GM18868 (cell line): ENCODE results near the gene PTPRJ.
"Not testable (repeated sequence)": the region's sequence is repeated elsewhere in the genome, so short reads cannot be mapped to it uniquely, and the experiment has no call there.

ENCODE experiments used
- ATAC-seq: cut with Tn5 transposase; IDR thresholded peaks from one replicate; pipeline ENCODE4 v1.9.1; 2021; ENCODE audit warnings: mild to moderate bottlenecking, moderate library complexity; ENCODE audit not compliant: unreplicated experiment

The PTPRJ gene

DNA sequence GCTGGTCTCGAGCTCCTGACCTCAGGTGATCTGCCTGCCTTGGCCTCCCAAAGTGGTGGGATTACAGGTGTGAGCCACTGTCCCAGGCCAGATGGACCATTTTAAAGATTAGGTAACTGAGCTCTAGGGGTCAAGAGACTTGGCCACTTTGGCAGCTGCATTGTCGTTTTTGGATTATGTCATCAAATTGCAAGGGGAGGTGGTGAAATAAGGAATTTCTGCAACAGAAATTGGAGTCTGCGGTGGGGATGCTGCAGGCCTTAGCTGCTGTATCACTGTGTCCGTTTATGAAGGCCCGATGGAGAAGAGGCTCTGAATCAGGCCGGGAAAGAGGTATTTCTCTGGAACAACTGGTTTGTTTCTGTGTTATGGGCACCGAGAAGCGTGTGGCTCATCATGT is 34.6 kb downstream of the PTPRJ start:
- ATAC-seq: no peak

DNA sequence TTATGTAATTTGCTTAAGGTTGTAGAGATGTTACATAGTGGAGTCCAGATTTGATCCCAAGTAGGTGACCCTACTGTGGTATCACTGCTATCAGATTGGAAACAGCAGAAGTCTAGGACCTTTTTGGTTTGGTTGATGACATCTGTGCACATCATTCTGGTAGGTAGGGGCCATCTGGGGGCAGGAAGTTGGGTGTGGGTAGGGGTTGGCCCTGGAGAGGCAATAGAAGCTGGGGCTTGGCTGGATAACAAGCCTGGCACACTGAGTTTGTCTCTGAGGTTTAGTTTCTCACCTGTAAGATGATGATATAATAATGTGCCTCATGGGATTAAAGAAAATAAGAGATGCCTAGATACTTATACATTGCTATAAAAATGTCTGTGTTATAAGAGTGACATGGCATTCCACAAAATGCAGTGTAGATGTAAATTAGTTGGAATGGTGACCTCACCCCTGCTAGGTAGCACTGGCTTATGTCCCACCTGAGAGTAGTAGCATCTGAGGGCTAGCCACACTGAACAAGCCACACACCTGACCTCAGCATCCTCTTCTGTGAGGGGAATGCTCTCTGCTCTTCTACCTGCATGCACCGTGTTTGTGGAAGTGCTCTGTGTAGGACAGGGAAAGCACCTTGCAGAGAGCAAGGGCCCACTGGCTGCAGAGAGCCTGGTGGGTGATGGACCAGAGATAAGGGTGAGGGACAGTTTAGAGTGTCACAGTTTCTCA is 36.9 kb downstream of the PTPRJ start:
- ATAC-seq: peak; percentile 30

DNA sequence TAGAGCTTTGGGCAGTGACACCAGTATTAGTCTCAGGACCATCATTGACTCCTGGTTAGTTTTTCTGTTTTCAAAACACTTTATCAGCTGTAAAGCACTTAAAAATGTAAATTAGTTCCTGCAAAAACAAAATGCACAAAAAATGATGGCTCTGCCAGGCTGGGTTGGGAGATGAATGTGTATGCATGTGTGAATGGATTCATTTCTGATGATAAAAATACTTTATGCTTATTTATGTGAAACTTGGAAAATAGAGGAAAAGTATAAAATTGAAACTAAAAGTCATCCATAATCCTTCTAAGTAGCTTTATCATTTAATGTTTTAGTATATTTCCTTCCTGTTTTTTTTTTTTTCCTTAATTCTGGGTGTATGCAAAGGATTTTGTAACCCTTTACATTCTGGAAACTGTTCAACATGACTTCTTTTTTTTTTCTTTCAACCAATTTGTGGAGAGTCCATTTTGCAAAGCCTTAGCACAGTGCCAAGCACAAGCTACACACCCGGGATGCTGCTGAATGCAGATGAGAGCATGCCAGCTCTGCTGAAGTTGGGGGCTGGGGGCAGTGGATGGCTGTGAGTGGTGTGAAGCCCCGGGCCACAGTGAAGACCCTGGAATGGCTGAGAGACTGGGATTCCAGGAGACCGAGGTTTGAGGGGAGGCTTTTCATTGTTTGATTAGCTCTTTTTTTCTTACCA is 37.6 kb downstream of the PTPRJ start:
- no peak for ATAC-seq

DNA sequence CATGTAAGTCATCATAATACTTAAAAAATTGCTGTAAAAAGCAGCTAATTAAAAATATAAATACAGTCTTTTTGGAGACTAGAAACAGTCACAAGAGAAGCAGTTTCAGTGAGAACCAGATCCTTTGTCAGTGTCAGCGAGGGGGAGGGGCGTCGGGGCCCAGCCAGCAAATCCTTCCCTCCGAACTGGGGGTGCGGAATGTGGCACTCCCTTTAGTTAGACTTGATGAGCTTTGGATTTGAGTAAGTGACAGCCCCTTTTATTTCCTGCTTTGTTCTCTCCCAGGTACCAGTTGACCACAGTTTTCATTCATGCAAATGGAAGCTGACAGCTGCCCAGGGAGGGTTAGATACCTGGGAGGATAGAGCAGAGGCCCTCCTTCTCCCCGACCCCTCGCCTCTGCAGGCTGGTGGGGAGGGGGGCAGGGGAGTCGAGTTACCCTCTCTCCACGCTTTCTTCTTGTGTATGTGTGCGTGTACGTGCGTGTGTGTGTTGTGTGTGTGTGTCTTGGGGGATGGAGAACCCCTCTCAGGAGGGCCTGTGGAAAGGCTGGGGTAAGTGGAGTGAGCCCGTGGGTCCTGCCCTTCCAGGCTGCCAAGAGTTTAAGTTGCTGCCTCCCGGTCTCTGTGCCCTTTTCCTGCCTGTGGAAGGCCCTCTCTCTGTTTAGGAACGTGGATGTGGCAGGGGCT is 38.3 kb downstream of the PTPRJ start:
- no peak for ATAC-seq

DNA sequence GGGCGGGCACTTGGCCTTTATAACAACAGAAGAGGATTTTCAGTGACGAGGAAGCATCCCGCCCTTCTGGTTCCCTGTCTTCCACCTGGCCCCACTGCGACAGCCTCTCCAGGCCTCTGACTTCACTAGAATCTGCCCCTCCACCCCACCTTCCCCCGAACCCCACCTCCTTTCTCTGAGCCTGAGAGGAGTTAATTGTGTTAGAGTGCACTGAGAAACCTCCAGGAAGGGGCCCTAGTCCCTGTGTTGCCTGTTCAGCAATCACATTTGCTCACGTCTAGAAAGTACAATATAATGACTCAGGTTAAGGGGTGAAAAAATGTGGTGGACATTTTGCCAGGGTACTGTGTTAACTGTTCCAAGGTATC is 38.8 kb downstream of the PTPRJ start:
- no peak for ATAC-seq

DNA sequence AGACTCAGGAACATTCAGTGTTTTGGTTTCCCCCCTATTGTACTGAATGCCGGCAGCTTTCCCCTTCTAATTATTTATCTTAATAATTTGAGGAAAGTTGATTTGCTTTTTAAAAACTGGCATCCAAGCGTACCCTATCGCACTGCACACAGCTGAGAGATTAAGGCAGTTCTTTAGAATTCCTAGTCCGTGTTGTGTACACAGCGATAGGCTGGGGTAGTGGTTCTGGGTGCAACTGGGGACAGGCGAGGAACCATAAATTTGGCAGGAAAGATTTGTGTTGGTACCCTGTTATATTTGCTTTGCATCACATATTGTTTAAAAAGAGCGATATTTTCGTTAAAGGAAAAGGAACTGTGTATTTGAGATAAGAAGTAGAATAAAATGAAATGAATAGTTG is 39.2 kb downstream of the PTPRJ start:
- no peak for ATAC-seq

DNA sequence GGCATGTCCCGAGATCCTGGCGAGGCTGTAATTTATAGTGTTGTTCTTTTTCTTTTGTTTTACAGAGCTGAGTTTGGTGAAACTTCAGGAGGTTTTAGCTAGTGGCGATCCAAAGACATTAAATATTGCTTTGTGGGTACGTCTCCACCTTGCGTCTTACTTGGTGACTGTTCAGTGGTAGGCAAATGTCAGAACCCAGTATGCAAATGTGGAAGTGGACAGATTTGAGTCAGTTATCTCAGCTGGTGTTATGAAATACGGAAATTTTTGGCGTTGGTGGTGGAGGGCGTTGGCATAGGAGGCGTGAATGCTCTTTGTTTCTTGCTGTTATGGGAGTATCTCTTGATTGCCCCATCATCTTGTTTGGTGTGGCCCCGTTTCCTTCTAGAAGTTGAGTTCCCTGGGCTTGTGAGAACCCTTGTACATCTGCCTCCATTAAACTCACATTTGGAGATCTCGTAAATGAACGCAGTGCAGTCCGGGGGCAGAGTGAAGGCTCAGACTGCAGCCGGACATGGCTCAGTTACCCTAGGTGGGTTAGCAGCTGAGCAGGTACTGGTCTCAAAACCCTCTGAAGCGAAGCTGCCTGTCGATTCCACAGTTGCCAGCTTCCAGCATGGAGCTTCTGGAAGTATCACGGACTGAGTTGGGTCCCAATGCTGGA is 39.9 kb downstream of the PTPRJ start:
- ATAC-seq: peak; percentile 72

DNA sequence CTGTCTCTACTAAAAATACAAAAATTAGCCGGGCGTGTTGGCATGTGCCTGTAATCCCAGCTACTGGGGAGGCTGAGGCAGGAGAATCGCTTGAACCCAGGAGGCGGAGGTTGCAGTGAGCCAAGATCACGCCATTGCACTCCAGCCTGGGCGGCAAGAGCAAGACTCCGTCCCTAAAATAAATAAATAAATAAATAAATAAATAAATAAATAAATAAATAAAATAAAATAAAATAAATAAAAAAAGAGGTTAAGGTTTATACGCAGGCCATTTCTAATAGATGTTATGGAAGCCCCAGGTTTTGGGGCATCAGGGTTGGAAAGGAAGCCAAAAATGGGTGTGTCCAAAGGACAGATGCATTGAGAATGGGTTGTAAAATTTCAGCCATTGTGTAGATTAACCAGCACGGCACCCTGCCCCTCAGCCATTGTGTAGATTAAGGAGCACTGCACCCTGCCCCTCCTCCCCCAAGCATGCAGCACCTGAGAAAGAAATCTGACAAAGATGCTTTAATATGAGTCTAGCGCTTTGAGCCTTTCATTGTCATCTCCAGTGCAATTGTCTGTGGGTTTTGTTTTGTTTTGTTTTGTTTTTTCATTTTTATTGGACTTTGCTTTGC is 41.0 kb downstream of the PTPRJ start:
- ATAC-seq: not testable (repeated sequence)

DNA sequence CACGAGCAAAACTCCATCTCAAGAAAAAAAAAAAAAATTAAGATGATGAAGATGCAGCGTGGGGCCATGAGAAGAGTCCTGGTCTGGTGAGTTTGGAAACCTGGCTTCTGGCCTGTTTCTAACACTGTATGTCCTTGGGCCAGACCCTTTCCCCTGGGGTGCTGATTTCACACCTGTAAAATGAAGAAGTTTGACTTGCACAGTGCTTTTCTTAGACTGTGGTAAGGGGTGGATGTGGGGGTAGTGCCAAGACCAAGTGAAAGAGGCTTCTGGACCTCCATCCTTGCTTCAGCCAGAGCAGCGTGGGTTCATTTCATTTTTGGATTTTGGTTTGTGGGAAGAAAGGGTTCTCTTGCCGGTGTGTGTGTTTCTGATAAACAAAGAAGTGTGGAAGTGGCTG is 42.1 kb downstream of the PTPRJ start:
- no peak for ATAC-seq

DNA sequence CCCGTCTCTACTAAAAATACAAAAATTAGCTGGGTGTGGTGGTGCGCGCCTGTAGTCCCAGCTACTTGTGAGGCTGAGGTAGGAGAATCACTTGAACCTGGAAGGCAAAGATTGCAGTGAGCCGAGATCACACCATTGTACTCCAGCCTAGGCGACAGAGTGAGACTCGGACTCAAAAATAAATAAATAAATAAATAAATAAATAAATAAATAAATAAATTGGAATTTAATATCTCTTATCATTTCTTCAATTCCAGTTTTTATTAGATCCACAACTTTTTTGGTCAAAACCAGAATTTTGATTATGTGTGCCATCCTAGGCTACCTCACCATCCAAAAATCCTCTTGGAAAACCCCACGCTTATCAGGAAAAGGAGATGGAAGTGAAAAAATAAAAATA is 43.2 kb downstream of the PTPRJ start:
- ATAC-seq: not testable (repeated sequence)

DNA sequence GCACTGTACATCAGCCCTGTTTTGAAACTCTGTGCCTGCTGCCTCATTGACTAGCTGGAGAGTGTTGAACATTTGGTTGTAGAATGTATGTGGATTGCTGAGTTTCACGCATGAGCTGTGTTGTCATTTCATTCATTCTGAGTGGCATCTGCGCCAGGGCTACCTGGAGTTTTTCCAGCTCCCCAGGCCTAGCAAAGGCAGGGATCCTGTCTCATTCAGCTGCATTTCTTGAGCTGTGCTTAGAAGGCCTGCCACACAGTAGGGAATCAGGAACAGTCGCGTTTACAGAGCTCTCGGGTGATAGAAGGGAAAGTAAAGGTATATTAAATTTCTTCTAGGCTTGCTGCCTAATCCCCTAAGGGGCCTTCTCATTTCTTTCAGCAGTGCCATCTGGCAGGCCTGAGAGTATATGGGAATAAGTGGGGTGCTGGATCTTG is 44.3 kb downstream of the PTPRJ start:
- ATAC-seq: no peak

DNA sequence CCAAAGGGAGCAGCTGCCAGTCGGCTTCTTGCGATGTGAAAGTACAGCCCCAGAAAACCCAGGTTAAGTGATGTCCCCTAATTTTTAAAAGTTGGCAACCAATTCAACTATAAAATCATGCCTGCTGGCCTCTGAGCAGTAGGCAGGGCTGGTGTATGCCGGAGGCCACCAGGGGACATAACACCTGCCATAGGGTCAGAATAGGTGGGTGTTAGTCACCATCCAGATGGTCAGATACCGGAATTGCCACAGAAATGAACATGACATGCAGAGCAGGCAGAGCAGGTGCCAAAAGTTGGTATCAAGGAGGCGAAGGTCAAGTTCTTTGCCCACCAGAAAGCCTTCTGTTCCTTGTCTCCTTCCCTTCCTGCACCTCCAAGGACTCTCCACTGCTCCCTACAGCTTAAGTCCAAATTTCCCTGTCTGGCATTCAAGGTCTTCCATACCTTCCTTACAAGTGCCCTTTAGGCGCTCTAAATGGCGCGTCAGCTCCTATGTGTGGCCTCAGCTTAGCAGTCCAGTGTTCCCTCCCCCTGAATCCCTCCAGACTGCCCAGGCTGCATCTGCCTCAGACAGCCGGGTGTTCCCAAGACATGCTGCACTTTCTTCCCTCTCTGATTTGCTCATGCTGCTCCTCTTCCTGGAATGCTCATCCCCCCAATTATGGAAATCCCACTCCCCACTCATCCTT is 45.1 kb downstream of the PTPRJ start:
- ATAC-seq: no peak

DNA sequence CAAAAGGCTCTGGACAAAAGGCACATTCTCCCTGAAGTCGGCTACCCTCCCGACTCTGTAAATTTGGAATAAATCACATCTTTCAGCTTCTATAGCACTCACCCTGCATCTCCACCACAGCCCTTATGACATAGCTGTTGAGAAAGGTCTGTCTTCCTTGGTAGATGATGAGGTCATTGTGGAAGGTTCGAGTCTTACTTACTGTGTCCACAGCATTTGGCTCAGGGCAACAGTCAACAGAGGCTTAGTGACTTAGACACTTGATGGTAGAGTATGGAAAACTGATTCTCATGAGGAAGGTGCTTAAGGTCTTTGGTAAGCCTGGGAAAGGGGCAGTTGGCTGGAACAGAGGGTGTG is 45.6 kb downstream of the PTPRJ start:
- ATAC-seq: no peak

DNA sequence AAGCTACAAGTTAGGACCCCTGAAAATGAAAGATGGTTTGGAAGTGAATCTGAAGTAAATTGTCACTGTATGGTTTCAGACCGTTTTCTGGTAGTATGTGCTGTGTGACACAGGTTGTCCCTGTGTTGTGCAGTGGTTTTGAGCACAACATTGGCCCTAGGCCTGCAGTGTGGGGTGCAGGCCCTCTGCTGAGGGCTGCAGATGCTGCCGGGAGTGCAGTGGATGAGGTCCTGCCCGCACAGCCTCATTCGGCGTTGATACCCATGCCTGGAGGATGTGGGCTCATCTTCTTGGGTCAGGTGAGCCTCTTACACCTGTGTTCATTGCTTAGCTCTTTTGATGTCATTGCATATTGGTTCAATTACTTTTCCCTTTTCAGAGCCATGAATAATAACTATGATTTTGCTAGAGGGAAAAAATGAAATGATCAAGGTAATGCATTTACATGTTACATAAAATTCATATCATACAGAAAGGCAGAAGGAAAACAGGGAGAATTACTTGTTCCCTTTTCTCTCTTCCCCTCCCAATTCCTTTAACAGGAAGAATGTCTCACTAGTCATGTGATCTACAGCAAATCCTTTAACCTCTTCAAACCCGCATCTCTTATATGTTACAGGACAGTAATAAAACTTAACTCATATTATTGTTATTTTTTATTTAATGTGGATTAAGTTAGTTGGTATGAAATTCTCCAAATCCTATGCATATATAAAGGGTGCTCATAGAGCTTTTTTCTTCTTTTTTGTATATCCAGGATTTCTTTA is 48.7 kb downstream of the PTPRJ start:
- ATAC-seq: no peak

DNA sequence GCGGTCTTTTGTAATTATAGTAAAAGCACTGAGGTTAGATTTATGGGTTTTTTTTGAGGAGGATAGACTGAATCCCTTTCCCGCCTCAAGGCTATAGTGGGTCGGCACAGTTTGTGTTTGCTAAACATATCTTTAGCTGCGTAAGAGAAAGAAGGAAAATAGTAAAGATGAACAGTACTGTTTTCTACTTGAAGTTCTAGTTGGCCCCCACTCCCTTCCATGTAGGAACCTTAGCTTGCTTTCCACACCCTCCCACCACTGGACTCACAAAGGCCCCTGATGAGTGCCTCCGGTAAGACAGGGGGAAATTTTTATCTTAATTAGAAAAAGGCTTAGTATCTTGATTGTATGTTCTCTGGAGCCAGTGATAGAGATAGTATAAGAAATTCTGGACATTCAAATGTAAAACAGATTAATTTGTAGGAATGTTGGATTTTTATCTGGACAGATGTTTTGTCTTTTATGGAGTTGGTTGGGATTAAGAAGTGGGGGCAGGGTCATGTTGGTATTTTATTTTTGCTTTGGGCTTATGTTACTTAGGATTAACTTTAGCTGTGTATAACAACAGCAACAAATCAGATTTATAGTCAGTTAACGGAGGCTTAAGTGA is 49.4 kb downstream of the PTPRJ start:
- ATAC-seq: no peak

DNA sequence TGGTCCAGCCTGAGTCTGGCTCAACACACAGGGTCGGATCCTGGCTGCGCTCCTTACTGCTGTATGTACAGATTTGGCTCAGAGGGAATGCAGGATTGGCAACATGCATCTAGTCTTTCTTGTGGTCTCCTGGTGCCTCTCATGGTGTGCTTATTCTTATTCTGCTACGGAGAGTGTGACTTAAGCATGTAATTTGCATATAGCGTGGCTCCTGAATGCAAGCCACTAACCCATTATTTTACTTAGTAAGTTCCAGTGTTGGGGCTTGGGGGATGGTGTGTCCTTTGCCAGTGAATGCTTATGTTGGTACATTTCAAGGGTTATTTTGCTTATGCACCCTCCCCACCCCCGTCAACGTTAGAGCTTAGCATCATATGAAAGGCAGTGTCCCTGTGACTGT is 51.2 kb downstream of the PTPRJ start:
- peak; percentile 56 for ATAC-seq

DNA sequence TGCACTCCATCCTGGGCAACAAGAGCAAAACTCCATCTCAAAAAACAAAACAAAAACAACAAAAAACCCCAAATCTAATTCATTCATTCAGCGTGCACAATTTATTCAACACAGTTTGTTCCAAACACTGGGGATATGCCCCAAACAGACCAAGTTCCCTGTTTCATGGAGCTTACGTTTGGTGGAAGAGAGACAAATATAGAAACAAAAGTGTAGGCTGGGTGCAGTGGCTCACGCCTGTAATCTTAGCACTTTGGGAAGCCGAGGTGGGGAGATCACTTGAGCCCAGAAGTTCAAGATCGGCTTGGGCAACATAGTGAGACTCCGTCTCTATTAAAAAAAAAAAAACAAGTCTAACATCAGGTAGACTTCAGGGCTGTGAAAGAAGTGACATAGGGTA is 52.4 kb downstream of the PTPRJ start:
- no peak for ATAC-seq

DNA sequence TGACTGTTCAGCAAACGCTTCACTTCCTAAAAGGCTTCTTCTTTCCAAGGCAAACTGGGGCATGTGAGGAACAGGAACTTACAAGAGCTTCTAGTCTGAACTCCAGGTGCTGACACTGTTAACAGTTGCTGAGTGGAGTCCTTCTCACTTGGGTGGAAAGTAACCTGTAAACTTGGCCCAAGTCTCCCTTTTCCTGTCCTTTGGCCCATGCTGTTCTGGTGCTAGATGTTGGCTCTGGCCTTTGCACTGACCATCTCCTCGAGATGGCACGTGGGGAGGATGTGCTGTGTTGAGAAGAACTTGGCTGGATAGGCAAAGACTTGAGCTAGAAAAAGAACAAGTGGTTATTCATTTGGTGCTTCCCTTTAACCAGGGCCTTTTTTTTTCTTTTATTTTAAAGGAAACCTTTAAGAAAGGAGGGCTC is 53.6 kb downstream of the PTPRJ start:
- ATAC-seq: no peak
